HepG2 (cell line): ENCODE measurements around the gene SLCO2A1. TPM values are rescaled to one million over a fixed set of nuclear protein-coding genes. Genes with fewer than 3 reads are reported as not detected.

ENCODE experiments used
- PAXIP1 ChIP-seq: sonication (generic); formaldehyde crosslinking; conservative IDR thresholded peaks from 2 replicates; pipeline ENCODE4 v1.4.0; 2020; ENCODE audit warnings: mild to moderate bottlenecking, missing genetic modification reagents, moderate library complexity
- SETDB1 ChIP-seq: sonication (generic); formaldehyde crosslinking; IDR thresholded peaks from 2 replicates; pipeline ENCODE4 v1.5.1; 2020; ENCODE audit warnings: missing genetic modification reagents, mild to moderate bottlenecking, borderline replicate concordance
- ZNF780A ChIP-seq: sonication (generic); formaldehyde crosslinking; IDR thresholded peaks from 2 replicates; pipeline ENCODE4 v1.8.0; 2022; ENCODE audit warnings: mild to moderate bottlenecking, missing genetic modification reagents, moderate library complexity
- polyA plus RNA-seq, 8 experiments: library from polyadenylated mRNA; depleted of rRNA in 3 of 8; stranded (reverse) in 7 of 8; unstranded in 1 of 8; fragments of >200 nt; fragmentation: Illumina TruSeq in 4 of 8; extraction: Trizol in 4 of 8; gene quantifications; 2 replicates each; pipeline versions ENCODE4 v1.2.1 to v1.2.3, GENCODE V29; 2011 to 2016; ENCODE audit warnings: low read depth in 4 of 8, missing spikeins in 1 of 8, mixed read lengths in 1 of 8; ENCODE audit not compliant: insufficient read depth in 1 of 8
- total RNA-seq, 5 experiments: library from RNA; depleted of rRNA; stranded (reverse); fragments of >200 nt; fragmentation: Illumina TruSeq; extraction: Trizol; gene quantifications; 2 replicates each; pipeline ENCODE4 v1.2.3, GENCODE V29; 2016; ENCODE audit warnings: low read depth in 1 of 5
- TF ChIP-seq, protein P1 (sequence below): sonication (generic); formaldehyde crosslinking; IDR thresholded peaks from 2 replicates; pipeline ENCODE4 v1.4.0; 2020; ENCODE audit warnings: missing genetic modification reagents, borderline replicate concordance
- TF ChIP-seq, protein P2 (sequence below): sonication (generic); formaldehyde crosslinking; IDR thresholded peaks from 2 replicates; pipeline ENCODE4 v1.5.0; 2020; ENCODE audit warnings: missing genetic modification reagents, mild to moderate bottlenecking, borderline replicate concordance

The SLCO2A1 gene
- total and polyA plus RNA-seq, 2 of the 13 experiments (the other 11 are each of a cell fraction or from before 2014, with no cell fraction given), result 0.04 TPM; not detected in 1

DNA sequence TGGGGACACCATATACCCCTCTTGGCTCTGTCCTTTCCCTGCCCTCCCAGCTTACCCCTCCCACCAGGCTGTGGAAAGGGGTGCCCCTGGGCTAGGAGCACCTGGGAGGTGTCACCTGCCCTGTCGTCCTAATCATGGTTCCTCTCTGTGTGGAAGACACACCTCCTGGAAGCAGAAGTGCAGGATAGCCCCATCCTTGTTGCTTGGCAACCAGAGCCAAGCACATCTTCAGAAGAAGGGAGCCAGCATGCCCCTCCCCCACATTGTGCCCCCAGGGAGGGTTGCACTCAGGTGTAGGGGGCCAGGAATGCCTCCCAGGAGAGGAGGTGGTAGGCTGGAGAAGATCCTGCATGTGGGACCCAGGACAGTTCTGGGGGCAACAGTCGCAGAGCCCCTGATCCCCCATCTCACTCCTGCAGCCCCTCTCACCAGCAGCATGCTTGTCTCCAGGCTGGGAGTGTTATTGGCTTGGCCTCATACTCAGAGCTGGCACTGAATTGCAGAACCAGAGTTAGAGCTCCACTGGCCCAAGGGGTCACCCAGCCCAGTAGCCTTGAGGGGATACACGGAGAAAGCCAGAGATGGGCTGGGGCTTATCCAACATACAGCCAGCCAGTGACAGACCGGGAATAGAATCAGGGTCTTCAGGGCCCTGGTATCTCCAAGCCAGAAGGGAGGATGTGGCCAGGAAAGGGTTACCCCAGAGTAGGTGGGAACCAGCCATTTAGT, 142.5 kb downstream of the SLCO2A1 start (continued):
- TF ChIP-seq PAXIP1 (CRISPR knock-in tag), result no peak
- TF ChIP-seq ZNF780A, result no peak
- TF ChIP-seq, protein P1, sequence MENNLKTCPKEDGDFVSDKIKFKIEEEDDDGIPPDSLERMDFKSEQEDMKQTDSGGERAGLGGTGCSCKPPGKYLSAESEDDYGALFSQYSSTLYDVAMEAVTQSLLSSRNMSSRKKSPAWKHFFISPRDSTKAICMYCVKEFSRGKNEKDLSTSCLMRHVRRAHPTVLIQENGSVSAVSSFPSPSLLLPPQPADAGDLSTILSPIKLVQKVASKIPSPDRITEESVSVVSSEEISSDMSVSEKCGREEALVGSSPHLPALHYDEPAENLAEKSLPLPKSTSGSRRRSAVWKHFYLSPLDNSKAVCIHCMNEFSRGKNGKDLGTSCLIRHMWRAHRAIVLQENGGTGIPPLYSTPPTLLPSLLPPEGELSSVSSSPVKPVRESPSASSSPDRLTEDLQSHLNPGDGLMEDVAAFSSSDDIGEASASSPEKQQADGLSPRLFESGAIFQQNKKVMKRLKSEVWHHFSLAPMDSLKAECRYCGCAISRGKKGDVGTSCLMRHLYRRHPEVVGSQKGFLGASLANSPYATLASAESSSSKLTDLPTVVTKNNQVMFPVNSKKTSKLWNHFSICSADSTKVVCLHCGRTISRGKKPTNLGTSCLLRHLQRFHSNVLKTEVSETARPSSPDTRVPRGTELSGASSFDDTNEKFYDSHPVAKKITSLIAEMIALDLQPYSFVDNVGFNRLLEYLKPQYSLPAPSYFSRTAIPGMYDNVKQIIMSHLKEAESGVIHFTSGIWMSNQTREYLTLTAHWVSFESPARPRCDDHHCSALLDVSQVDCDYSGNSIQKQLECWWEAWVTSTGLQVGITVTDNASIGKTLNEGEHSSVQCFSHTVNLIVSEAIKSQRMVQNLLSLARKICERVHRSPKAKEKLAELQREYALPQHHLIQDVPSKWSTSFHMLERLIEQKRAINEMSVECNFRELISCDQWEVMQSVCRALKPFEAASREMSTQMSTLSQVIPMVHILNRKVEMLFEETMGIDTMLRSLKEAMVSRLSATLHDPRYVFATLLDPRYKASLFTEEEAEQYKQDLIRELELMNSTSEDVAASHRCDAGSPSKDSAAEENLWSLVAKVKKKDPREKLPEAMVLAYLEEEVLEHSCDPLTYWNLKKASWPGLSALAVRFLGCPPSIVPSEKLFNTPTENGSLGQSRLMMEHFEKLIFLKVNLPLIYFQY (CRISPR knock-in tag), result no peak
- TF ChIP-seq, protein P2, sequence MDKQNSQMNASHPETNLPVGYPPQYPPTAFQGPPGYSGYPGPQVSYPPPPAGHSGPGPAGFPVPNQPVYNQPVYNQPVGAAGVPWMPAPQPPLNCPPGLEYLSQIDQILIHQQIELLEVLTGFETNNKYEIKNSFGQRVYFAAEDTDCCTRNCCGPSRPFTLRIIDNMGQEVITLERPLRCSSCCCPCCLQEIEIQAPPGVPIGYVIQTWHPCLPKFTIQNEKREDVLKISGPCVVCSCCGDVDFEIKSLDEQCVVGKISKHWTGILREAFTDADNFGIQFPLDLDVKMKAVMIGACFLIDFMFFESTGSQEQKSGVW (CRISPR knock-in tag), result no peak
- TF ChIP-seq SETDB1, result no peak
